WI38 (cell line): ENCODE results near the gene WNT7B.

Source experiments
- H3K4me3 ChIP-seq: 2 replicates; pipeline ENCODE4 v1.5.1; 2011; ENCODE audit warnings: low read depth, mild to moderate bottlenecking, control low read depth, low read length
- TF ChIP-seq, protein P1 (sequence below): IDR thresholded peaks from 2 replicates; pipeline ENCODE4 v1.5.1; 2012; ENCODE audit warnings: low read depth, mild to moderate bottlenecking, control low read depth, low read length

The WNT7B gene

DNA sequence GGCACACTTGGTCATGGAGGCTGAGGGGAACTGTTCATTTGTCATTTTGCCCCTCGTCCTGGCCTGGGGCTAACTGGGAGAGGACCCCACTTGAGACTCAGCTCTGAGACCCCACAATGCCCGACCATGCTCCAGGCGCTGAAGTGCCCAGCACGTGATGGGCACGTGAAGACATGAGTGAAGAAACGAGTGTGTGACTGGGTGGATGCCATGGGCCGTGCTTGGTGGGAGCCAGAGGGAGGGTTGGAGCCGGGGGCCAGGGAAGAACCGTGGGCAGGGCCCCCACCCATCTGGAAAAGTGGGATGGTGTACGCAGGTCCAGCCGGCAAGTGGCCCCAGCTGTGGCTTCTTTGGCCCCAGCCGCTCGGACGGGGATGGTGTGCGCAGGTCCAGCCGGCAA, 61.1 kb downstream of the WNT7B start:
- H3K4me3 ChIP-seq, result no peak overlapping the region
- TF ChIP-seq, protein P1, sequence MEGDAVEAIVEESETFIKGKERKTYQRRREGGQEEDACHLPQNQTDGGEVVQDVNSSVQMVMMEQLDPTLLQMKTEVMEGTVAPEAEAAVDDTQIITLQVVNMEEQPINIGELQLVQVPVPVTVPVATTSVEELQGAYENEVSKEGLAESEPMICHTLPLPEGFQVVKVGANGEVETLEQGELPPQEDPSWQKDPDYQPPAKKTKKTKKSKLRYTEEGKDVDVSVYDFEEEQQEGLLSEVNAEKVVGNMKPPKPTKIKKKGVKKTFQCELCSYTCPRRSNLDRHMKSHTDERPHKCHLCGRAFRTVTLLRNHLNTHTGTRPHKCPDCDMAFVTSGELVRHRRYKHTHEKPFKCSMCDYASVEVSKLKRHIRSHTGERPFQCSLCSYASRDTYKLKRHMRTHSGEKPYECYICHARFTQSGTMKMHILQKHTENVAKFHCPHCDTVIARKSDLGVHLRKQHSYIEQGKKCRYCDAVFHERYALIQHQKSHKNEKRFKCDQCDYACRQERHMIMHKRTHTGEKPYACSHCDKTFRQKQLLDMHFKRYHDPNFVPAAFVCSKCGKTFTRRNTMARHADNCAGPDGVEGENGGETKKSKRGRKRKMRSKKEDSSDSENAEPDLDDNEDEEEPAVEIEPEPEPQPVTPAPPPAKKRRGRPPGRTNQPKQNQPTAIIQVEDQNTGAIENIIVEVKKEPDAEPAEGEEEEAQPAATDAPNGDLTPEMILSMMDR, result no peak

GRCh38 chr22:45915151-45915550, 61.8 kb downstream of the WNT7B start:
- TF ChIP-seq, protein P1, result no peak

GRCh38 chr22:45914309-45914708, 62.7 kb downstream of the WNT7B start:
- TF ChIP-seq, protein P1, result no peak
- no peak overlapping the region for H3K4me3 ChIP-seq

More at GRCh38 chr22:45915151-45915550, 61.8 kb downstream of the WNT7B start:
- H3K4me3 ChIP-seq, result no peak overlapping the region

- no peak overlapping the region for H3K4me3 ChIP-seq
- TF ChIP-seq, protein P1, result no peak
Measured at GRCh38 chr22:45912910-45913309, 64.1 kb downstream of the WNT7B start.

GRCh38 chr22:45911601-45912271, 65.2 kb downstream of the WNT7B start:
- H3K4me3 ChIP-seq, result no peak overlapping the region
- TF ChIP-seq, protein P1, result no peak

DNA sequence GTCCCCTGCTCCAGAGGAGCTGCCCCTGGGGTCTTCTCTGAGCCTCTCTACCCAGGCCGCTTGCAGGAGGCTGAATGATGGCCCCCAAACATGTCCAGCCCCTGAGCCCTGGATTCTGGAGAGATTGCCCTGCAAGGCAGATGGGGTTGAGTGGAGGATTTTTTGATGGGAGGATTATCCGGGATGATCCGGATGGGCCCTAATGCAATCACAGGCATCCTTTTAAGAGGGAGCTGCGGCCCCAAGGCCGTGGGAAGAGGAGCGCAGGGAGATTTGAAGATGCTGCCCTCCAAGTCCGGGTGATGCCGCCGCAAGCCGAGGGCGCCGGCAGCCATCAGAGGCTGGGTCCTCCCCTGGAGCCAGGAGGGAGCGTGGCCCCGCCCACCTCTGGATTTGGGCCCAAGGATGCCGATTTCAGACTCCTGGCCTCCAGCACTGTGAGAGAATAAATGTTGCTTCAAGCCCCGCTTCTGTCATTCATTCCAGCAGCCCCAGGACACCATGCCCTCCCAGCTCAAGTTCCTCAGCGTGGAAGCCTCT, 66.0 kb downstream of the WNT7B start:
- TF ChIP-seq, protein P1, result no peak
- H3K4me3 ChIP-seq, result no peak overlapping the region

- no peak overlapping the region for H3K4me3 ChIP-seq
- TF ChIP-seq, protein P1, result no peak
Measured at GRCh38 chr22:45908961-45909360, 68.0 kb downstream of the WNT7B start.
